ENCODE results near the gene ENTPD1. TPM values are rescaled to one million over a fixed set of nuclear protein-coding genes. Genes with fewer than 3 reads are reported as not detected.
A peak's percentile ranks its signal among the peaks of the same experiment; 100 is the strongest.

Gene ENTPD1
- total RNA-seq, 4 donors from 2014 or later: 27.3 to 33.4 (median 31.4) TPM

DNA sequence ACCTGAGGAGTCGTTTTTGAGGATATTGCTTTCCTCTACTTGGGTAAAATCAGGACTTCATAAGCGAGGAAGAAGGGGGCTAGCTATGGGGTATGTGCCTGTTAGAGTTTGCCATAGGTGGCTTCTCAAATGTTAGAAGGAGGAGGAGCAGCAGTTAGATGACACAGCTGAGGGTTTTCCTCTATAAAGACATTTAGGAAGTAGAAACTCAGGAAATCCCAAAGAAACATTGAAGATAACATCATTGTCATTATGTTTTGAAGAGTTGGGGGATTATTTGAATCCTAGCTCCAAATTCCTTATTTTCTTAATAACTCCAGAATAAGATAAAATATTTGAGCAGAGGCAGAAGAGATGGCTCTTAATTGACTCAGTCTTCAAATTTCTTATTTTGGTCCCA is 92.9 kb downstream of the ENTPD1 start:
- no peaks in the 10 kb centered on the region for H3K9me3 ChIP-seq
- H3K4me3 ChIP-seq: no peak overlapping the region
- H3K27me3 ChIP-seq: no peaks in the 10 kb centered on the region
- 81% methylated on average over 2 of the region's 2 CpGs for WGBS
- no peaks in the 10 kb centered on the region for H3K4me1 ChIP-seq
- H3K27ac ChIP-seq (replicated peaks in 1 of 4): no peak overlapping the region
- H3K36me3 ChIP-seq: peaks cover 0 to 65% (median 32%) of the 10 kb centered on the region in 4 donors
- TF ChIP-seq, protein P1, sequence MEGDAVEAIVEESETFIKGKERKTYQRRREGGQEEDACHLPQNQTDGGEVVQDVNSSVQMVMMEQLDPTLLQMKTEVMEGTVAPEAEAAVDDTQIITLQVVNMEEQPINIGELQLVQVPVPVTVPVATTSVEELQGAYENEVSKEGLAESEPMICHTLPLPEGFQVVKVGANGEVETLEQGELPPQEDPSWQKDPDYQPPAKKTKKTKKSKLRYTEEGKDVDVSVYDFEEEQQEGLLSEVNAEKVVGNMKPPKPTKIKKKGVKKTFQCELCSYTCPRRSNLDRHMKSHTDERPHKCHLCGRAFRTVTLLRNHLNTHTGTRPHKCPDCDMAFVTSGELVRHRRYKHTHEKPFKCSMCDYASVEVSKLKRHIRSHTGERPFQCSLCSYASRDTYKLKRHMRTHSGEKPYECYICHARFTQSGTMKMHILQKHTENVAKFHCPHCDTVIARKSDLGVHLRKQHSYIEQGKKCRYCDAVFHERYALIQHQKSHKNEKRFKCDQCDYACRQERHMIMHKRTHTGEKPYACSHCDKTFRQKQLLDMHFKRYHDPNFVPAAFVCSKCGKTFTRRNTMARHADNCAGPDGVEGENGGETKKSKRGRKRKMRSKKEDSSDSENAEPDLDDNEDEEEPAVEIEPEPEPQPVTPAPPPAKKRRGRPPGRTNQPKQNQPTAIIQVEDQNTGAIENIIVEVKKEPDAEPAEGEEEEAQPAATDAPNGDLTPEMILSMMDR (IDR thresholded peaks at IDR 0.05): no peak
- TF ChIP-seq POLR2AphosphoS5 (IDR thresholded peaks at IDR 0.05) (no peak), POLR2A (IDR thresholded peaks at IDR 0.05; ENCODE audit: low read depth) (no peak), EP300 (IDR thresholded peaks at IDR 0.05) (no peak)
- intact Hi-C loops (cut with DNase I): no loop called here
- DNase-seq (ENCODE audit: extremely low spot score): no peak

DNA sequence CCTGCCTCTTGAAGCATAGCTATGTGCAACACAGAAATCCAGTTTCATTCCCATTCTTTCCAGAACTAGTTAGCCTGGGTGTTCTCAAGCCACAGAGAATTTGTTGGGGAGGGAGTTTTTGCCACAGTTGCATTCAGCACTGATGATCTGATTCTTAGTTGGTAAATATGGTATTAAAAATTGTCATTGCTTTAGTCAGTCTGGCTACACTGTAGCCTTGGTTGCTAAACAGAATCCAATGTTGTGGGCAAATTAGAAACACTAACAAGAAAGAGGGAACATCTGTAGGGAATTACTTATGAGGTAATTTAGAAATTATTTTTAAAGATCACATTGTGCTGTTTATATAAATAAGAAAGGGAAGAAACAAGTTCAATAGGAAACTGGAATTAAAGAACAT is 94.8 kb downstream of the ENTPD1 start:
- Histone ChIP-seq H3K4me3 (no peak overlapping the region), H3K36me3 (peaks cover 0 to 45% (median 23%) of the 10 kb centered on the region in 4 donors), H3K27ac (replicated peaks in 1 of 4) (no peak overlapping the region), H3K27me3 (no peaks in the 10 kb centered on the region), H3K9me3 (no peaks in the 10 kb centered on the region), H3K4me1 (no peaks in the 10 kb centered on the region)
- no peak for DNase-seq (ENCODE audit: extremely low spot score)
- intact Hi-C loops (cut with DNase I): no loop called here
- no peak for TF ChIP-seq EP300 (IDR thresholded peaks at IDR 0.05)
- no peak for TF ChIP-seq POLR2AphosphoS5 (IDR thresholded peaks at IDR 0.05)
- TF ChIP-seq POLR2A (IDR thresholded peaks at IDR 0.05; ENCODE audit: low read depth): no peak
- TF ChIP-seq, protein P1 (IDR thresholded peaks at IDR 0.05): no peak

DNA sequence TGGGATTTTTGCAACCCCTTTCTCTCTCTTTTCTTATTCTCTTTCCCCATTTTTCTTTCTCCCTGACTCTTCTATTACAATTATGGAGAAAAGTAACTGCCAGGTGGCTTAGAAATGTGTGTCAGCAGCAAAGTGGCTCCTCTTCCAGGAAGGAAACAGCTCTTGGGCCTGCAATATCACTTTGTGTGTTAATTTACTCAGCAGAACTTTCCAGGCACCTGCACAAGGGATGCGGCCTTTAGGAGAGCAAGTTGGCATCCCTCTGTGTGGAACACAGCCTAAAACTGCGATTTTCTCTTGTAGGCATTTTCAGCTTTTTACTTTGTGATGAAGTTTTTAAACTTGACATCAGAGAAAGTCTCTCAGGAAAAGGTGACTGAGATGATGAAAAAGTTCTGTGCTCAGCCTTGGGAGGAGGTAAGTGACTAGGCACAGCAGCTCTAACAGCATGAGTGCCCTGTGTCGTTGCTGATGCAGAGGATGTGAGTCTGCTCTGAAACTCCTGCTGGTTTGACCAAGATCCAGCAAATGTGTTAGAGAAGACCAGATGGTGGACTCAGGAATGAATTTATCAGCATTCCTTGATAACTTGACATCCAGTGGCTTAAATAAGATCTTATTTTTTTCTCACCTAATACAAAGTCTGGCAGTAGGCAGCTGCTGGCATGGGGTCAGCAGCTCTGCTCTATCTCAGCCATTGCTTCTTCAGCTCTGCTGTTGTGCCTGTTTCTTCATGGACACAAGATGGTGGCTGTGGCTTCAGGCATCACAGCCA is 104.4 kb downstream of the ENTPD1 start:
- no peaks in the 10 kb centered on the region for H3K27me3 ChIP-seq
- peaks cover 0 to 18% (median 4%) of the 10 kb centered on the region in 4 donors for H3K4me1 ChIP-seq
- no peaks in the 10 kb centered on the region for H3K9me3 ChIP-seq
- no peak overlapping the region for H3K4me3 ChIP-seq
- peak; percentile 57 for DNase-seq (ENCODE audit: extremely low spot score)
- H3K27ac ChIP-seq (replicated peaks in 1 of 4): no peak overlapping the region
- intact Hi-C loops (cut with DNase I): no loop called here
- peaks cover 0 to 21% (median 18%) of the 10 kb centered on the region in 4 donors for H3K36me3 ChIP-seq
- WGBS: 75% methylated on average over 3 of the region's 3 CpGs
- TF ChIP-seq POLR2A (IDR thresholded peaks at IDR 0.05; ENCODE audit: low read depth) (no peak), EP300 (IDR thresholded peaks at IDR 0.05) (no peak), POLR2AphosphoS5 (IDR thresholded peaks at IDR 0.05) (no peak)
- TF ChIP-seq, protein P1 (IDR thresholded peaks at IDR 0.05): no peak

DNA sequence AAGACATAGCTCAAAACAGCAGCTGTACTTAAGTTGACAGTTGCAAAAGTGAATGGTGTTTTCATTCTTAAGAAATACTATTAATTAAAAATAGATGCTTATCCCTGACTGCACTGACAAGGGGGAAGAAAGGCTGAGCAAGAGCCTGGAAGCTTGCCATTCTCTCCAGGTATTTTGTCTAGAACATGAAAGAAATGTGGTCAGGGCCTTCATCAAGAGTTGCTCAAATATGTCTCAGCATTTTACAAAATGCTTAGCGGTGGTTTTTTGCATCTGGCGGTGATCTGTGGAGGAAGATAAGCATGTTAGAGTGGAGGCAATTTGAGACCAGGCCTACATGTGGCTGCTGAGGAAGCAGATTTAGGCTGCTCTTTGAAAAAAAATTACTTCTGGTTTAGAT is 105.4 kb downstream of the ENTPD1 start:
- H3K4me3 ChIP-seq: no peak overlapping the region
- H3K4me1 ChIP-seq: peaks cover 0 to 18% (median 4%) of the 10 kb centered on the region in 4 donors
- H3K9me3 ChIP-seq: no peaks in the 10 kb centered on the region
- 81% methylated on average over 2 of the region's 2 CpGs for WGBS
- intact Hi-C loops (cut with DNase I): no loop called here
- H3K27ac ChIP-seq (replicated peaks in 1 of 4): no peak overlapping the region
- TF ChIP-seq EP300 (IDR thresholded peaks at IDR 0.05): no peak
- TF ChIP-seq, protein P1 (IDR thresholded peaks at IDR 0.05): no peak
- TF ChIP-seq POLR2AphosphoS5 (IDR thresholded peaks at IDR 0.05): no peak
- no peak for TF ChIP-seq POLR2A (IDR thresholded peaks at IDR 0.05; ENCODE audit: low read depth)
- no peaks in the 10 kb centered on the region for H3K27me3 ChIP-seq
- H3K36me3 ChIP-seq: peaks cover 0 to 27% (median 23%) of the 10 kb centered on the region in 4 donors
- DNase-seq (ENCODE audit: extremely low spot score): no peak

Data from esophagus muscularis mucosa (tissue), 4 donors.